Thoracic aorta (tissue), 2 donors: ENCODE data around the gene PPP2R5A. TPM values are rescaled to one million over a fixed set of nuclear protein-coding genes. Genes with fewer than 3 reads are reported as not detected.

Experiments used
- ATAC-seq: fragments of 150-250 bp; one replicate; pipeline ENCODE4 v1.8.0; 2017; ENCODE audit warnings: low read depth; ENCODE audit not compliant: insufficient number of reproducible peaks, low FRiP score
- DNase-seq: peaks from one replicate; pipeline ENCODE4 v3.0.0-alpha.2; 2020; ENCODE audit warnings: low spot score
- H3K27ac ChIP-seq, 2 donors: fragments of 200-600 bp; sonication (generic); 1 replicate in 1 of 2; 2 replicates in 1 of 2; pipeline ENCODE4 v1.5.1; 2016; ENCODE audit warnings: mild to moderate bottlenecking in 2 of 2, moderate library complexity in 2 of 2
- H3K27me3 ChIP-seq: fragments of 200-600 bp; sonication (generic); replicated peaks from 2 replicates; pipeline ENCODE4 v1.6.0; 2016; ENCODE audit warnings: mild to moderate bottlenecking; ENCODE audit not compliant: insufficient read depth
- H3K36me3 ChIP-seq: fragments of 200-600 bp; sonication (generic); one replicate; pipeline ENCODE4 v1.5.1; 2016
- H3K4me1 ChIP-seq, 2 donors: fragments of 200-600 bp; sonication (generic); 1 replicate in 1 of 2; 2 replicates in 1 of 2; pipeline versions ENCODE4 v1.5.1 to v1.6.0; 2016; ENCODE audit warnings: low read depth in 2 of 2, mild to moderate bottlenecking in 1 of 2; ENCODE audit not compliant: control insufficient read depth in 1 of 2
- H3K4me3 ChIP-seq: fragments of 200-600 bp; sonication (generic); 2 replicates; pipeline ENCODE4 v1.5.1; 2016; ENCODE audit warnings: mild to moderate bottlenecking
- H3K9me3 ChIP-seq: fragments of 200-600 bp; sonication (generic); 2 replicates; pipeline ENCODE4 v1.5.1; 2016
- total RNA-seq, 2 donors: library from RNA; depleted of rRNA; stranded (reverse); fragments of >200 nt; gene quantifications; one replicate each; pipeline versions ENCODE4 v1.1.0 to v1.2.3, GENCODE V29; 2016
- TF ChIP-seq, protein P1 (sequence below): fragments of 200-600 bp; sonication (generic); IDR thresholded peaks from one replicate; pipeline ENCODE4 v1.5.1; 2019; ENCODE audit warnings: antibody characterized with exemption

Gene PPP2R5A
- total RNA-seq, 2 donors from 2014 or later = 46.1 to 50.6 TPM

- Histone ChIP-seq H3K27ac (no peak overlapping the region), H3K27me3 (no peaks in the 10 kb centered on the region), H3K36me3 (peaks cover 14% of the 10 kb centered on the region), H3K4me1 (no peaks in the 10 kb centered on the region), H3K4me3 (no peak overlapping the region), H3K9me3 (no peaks in the 10 kb centered on the region)
- TF ChIP-seq, protein P1, sequence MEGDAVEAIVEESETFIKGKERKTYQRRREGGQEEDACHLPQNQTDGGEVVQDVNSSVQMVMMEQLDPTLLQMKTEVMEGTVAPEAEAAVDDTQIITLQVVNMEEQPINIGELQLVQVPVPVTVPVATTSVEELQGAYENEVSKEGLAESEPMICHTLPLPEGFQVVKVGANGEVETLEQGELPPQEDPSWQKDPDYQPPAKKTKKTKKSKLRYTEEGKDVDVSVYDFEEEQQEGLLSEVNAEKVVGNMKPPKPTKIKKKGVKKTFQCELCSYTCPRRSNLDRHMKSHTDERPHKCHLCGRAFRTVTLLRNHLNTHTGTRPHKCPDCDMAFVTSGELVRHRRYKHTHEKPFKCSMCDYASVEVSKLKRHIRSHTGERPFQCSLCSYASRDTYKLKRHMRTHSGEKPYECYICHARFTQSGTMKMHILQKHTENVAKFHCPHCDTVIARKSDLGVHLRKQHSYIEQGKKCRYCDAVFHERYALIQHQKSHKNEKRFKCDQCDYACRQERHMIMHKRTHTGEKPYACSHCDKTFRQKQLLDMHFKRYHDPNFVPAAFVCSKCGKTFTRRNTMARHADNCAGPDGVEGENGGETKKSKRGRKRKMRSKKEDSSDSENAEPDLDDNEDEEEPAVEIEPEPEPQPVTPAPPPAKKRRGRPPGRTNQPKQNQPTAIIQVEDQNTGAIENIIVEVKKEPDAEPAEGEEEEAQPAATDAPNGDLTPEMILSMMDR = no peak
- no peak for DNase-seq
- no peak for ATAC-seq
Observed at GRCh38 chr1:212354464-212354863, 69.3 kb downstream of the PPP2R5A start.

DNA sequence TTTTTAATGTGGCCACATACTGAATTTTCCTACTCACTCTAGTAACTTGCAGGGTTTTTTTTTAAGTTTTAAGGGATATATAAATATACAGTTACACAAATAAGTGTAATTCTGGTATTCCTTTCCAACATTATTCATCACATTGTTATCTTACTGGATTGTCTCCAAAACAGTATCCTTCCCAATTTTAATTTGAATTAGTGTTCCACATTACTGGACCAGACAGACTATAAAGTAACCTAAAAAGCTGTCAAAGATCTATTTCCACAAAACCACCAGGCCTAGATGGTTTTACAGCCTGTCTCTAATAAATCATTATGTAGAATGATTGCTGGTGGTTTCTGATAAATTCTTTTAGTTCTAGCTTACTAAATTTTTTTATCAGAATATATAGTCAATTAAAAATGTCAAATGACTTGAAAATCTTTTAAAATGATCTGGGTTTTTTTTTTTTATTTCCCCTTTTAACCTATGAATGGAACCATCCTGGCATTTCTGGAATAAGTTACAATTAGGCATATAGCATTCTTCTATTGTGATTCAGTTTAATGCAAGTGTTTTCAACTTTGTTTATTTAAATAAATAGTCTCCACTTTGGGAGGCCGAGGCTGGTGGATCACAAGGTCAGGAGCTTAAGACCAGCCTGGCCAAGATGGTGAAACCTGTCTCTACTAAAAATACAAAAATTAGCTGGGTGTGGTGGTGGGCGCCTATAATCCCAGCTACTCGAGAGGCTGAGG is 70.2 kb downstream of the PPP2R5A start:
- H3K9me3 ChIP-seq = no peaks in the 10 kb centered on the region
- H3K36me3 ChIP-seq = peaks cover 18% of the 10 kb centered on the region
- H3K27ac ChIP-seq = no peak overlapping the region
- TF ChIP-seq, protein P1 = no peak
- H3K4me3 ChIP-seq = no peak overlapping the region
- DNase-seq (no peak), ATAC-seq (no peak)
- no peaks in the 10 kb centered on the region for H3K4me1 ChIP-seq
- H3K27me3 ChIP-seq = no peaks in the 10 kb centered on the region

- Histone ChIP-seq H3K4me1 (no peaks in the 10 kb centered on the region), H3K27me3 (no peaks in the 10 kb centered on the region), H3K9me3 (no peaks in the 10 kb centered on the region), H3K4me3 (no peak overlapping the region), H3K36me3 (peaks cover 17% of the 10 kb centered on the region), H3K27ac (no peak overlapping the region)
- ATAC-seq (no peak), DNase-seq (no peak)
- TF ChIP-seq, protein P1 = no peak
Observed at GRCh38 chr1:212359794-212360479, 74.7 kb downstream of the PPP2R5A start.

DNA sequence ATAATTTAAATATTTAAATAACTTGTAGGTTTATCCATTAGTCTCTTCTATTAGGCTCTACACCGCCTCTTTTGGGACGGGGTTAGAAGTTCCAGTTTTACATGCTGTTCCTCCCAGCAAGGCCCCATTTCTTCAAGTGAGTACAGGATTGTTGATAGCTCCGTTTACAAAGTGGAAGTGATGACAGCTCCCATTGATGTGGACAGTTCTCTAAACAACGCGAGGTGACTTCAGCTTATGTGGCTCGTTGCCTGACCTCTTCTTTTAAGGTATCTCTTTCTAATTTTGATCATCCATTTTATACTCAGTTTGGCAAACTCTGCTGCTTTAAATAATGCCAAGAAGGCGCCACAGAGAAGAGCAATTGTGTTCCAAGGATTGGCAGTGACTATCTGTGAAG is 79.8 kb downstream of the PPP2R5A start:
- peaks cover 10% of the 10 kb centered on the region for H3K36me3 ChIP-seq
- TF ChIP-seq, protein P1 = no peak
- ATAC-seq = no peak

DNA sequence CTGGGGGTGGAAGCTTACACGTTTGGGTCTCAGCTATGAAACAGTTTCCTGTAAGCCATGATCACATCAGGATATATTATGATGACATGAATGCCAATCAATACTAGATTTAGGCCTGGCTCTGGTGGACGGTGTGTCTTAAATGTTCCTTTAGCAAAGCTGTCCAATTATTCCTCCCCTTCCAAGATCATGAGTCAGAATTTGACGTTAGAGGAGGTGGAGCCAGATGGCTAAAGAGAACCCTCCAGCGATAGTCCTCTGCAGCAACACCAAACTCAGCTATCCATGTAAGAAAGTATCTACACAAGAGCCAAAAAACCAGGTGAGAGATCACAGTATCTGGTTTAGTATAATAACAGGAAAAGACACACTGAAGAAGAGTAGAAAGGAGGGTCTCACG is 81.7 kb downstream of the PPP2R5A start:
- H3K27ac ChIP-seq = no peak overlapping the region

More for the DNA sequence above, 79.8 kb downstream of the PPP2R5A start:
- no peak for DNase-seq
- no peaks in the 10 kb centered on the region for H3K27me3 ChIP-seq
- H3K27ac ChIP-seq = no peak overlapping the region
- no peaks in the 10 kb centered on the region for H3K9me3 ChIP-seq
- H3K4me1 ChIP-seq = peaks cover 0 to 13% of the 10 kb centered on the region in 2 donors
- no peak overlapping the region for H3K4me3 ChIP-seq

More for the DNA sequence above, 81.7 kb downstream of the PPP2R5A start:
- peak; percentile 17 for ATAC-seq
- TF ChIP-seq, protein P1 = no peak
- no peak for DNase-seq
- Histone ChIP-seq H3K4me1 (peaks cover 0 to 13% of the 10 kb centered on the region in 2 donors), H3K4me3 (no peak overlapping the region), H3K36me3 (no peaks in the 10 kb centered on the region), H3K9me3 (no peaks in the 10 kb centered on the region), H3K27me3 (no peaks in the 10 kb centered on the region)
